Fibroblast of skin of back (primary cell): ENCODE measurements around the gene SPATA3.
"Not testable (repeated sequence)": the region's sequence is repeated elsewhere in the genome, so short reads cannot be mapped to it uniquely, and the experiment has no call there.

ENCODE experiments used
- DNase-seq: peaks from one replicate; pipeline ENCODE4 v3.0.0-alpha.2; 2013

The SPATA3 gene

GRCh38 chr2:230998882-230999281 is 3.0 kb downstream of the SPATA3 start:
- no peak for DNase-seq

DNA sequence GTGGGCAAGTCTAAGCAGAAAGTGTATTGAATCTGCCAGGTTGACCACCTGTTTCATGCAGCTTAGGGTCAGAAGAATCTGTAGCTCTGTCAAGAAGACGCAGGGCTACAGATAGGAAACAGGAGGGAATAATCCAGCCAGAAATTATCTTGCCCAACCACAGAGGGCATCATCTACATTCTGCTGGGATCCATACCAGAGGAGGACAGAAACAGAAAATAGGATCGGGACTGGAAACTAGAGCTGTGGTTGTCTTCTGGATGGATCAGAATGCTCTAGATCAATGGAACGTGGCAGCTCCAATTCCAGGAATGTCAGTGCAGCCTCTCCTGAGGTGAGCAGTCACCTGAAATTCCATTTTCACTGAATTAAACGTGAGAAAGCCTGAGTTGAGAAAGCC is 3.6 kb downstream of the SPATA3 start:
- no peak for DNase-seq

DNA sequence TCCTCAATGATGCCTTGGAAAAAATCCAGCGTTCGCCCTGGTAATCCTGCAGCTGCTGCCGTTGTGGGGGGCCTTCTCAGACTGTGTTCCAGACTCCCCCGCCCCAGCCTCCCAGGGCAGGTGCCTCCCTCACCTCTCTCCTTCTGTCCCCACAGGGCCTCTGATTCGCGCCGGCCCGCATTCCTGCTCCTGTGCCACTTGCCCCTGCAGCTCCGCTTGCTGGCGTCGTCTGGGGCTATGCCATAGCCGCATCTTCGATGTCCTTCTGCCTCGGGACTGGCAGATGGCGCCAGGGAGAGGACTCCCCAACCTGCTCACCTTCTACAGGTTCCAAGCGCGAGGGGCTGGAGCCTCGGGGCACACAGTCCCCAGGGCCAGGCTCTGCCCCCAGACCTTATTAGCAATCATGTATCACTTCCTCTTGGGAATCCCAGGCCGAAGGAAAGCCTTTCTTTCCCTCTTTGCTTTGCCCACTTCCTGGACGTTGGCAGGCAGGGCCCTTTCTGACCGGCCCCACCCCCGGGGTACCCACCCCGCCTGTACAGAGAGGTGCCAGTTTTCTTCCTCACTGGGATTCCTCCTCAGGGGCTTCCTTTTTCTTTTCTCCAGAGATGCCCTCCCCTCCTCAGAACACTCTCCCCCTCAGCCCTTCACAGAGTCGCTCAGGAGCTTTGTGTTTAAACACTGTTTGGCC is 4.4 kb downstream of the SPATA3 start:
- DNase-seq: no peak

DNA sequence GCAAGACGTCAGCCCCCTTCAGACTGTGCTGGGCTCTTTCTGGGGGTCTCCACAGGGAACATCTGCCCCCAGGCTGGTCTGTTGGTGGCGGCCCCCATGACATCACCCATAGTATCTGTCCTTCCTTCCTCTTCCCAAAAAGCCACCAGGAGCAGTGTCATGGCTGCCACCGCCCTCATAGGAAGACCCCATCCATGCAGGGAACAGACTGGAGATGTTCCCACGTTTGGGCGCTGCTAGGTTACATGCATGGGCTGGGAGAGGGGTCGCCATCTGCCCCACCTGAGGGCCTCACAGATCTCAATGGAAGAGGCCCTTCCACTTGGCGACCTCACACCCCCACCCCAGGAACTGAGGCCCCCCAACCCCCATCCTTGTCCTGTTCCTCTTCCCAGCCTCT is 5.1 kb downstream of the SPATA3 start:
- no peak for DNase-seq

- DNase-seq: no peak
These were observed 6.0 kb downstream of the SPATA3 start for GRCh38 chr2:231001921-231002320.

- no peak for DNase-seq
These were observed 6.7 kb downstream of the SPATA3 start for GRCh38 chr2:231002641-231003040.

DNA sequence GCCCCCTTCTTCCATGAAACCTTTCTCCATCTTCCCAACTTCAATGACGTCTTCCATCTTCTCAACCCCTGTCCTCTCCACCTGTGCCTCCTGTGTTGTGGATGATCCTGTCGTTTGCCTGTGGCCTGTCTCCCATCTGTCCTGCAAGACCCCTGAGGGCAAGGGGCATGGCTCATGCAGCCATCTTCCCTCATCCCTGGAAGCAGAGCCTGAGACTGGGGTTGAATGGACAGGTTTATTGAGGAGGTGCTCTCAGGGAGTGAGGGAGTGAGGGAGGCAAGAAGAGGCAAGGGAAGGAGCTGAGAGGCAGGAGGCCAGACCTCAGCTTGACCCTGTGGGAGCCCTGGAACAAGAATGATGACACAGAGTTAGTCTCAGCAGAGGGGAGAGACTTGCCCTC is 7.3 kb downstream of the SPATA3 start:
- DNase-seq: no peak

DNA sequence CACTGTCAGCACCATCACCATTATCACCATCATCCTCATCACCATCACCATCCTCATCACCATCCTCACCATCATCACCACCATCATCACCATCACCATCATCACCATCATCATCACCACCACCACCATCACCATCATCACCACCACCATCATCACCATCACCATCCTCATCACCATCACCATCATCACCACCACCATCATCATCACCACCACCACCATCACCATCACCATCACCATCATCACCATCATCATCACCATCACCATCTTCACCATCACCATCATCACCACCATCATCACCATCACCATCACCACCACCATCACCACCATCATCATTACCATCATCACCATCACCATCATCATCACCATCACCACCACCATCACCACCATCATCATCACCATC is 9.0 kb downstream of the SPATA3 start:
- DNase-seq: not testable (repeated sequence)

- DNase-seq: no peak
These were observed 11.6 kb downstream of the SPATA3 start for GRCh38 chr2:231007286-231008098.

DNA sequence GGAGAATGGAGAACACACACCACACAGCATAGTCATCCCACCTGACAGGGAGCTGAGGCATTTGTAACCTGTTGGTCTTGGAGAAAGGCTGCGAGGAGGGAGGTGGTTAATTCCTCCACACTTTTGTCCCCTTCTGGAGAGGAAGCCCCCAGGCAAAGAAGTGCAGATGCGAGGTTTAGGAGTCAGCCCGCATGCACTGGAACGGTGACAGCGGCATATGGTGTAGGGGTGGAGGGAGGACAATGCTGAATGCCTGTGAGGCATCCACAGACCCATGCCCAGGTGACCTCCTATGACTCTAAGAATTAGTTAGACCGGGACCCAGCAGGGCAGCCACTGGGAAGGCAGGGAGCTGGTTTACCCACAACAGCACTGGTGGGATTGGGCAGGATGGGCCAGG is 12.2 kb downstream of the SPATA3 start:
- DNase-seq: no peak

GRCh38 chr2:231009236-231009919 is 13.5 kb downstream of the SPATA3 start:
- no peak for DNase-seq

DNA sequence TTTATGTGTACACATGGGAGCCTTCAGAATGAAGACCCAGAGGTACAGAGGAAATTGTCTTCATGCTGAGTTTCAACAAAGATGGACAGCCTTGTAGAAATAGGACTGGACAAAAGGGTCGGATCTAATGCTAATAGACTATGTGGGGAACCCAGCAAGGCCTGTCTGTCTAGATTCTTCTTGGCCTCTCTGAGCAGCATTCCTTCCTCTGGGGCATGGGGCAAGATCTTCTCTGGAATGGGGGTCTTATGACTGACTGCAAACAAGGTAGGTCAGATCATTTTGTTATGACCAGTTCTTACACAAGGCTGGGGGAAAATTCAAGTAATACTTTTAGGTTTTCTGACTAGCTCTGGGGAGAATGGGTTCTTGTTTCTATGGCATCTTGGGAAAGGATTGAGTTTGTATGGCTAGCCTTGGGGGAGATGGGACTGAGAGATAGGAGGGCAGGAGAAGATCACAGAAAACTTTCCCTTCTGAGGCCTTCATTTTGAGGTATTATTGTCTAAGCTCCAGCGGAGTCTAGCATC is 14.3 kb downstream of the SPATA3 start:
- DNase-seq: no peak

GRCh38 chr2:231011526-231011925 is 15.6 kb downstream of the SPATA3 start:
- no peak for DNase-seq

GRCh38 chr2:231012463-231012862 is 16.5 kb downstream of the SPATA3 start:
- DNase-seq: no peak

GRCh38 chr2:231013820-231014219 is 17.9 kb downstream of the SPATA3 start:
- no peak for DNase-seq

DNA sequence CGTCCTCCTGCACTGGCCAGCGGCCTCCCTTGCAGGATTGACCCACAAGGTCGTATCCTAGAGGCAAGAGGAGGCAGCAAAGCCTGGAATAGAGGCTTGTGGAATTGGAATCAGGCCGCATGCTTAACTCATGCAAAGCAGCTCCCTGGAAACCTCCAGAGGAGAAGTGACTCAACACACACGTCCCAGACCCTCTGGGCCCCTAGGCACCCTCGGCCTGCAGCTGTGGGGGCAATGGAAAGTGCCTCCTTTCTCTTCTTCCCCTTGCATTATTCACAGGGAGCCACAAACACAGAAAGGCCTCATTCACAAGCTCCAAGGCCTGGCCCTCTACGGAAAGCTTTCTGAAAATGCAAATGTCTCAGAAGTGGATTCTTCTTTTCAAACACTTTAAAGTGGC is 19.6 kb downstream of the SPATA3 start:
- DNase-seq: no peak

GRCh38 chr2:231015926-231016325 is 20.0 kb downstream of the SPATA3 start:
- no peak for DNase-seq

DNA sequence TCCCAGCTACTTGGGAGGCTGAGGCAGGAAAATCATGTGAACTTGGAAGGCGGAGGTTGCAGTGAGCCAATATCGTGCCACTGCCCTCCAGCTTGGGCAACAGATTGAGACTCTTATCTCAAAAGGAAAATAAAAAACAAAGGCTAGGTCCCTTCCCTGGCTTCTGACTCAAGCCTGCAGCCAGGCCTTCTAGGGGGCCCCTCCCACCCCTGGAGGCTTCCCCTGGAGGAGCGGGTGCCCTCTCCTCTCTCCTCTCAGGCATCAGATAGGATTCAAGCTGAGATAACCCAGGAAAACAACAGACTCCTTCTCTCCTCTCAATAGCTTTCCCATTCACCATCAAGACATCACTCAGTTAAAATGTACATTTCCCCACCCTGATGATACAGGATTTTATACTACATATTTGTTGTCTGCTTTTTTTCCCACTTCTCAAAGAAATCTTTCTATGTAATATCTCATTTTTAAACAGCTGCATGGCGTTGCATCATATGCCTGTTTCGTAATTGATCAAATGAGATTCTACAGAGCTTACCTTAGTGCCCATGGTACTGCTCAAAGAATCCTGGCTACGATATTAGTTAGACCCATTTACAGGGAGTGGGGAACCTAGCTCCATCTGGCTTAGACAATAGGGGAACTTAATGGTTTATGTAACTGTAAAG is 20.8 kb downstream of the SPATA3 start:
- no peak for DNase-seq

DNA sequence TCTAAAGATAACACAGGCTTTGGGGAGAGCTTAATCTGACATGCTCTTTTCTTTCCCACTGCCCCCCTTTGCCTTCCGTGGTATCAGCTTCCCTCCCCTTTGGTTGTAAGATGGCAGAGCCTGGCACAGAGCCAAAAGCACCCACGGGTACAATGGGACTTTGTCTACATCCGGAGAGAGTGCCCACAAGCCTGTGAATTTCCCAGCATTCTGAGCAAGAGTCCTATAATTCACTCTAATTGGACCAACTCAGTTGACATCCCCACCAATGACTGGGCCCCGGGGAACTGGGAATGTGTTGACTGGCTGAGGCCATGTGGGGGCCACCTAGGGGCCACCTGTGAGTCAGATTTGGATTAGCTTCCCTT is 21.3 kb downstream of the SPATA3 start:
- no peak for DNase-seq

DNA sequence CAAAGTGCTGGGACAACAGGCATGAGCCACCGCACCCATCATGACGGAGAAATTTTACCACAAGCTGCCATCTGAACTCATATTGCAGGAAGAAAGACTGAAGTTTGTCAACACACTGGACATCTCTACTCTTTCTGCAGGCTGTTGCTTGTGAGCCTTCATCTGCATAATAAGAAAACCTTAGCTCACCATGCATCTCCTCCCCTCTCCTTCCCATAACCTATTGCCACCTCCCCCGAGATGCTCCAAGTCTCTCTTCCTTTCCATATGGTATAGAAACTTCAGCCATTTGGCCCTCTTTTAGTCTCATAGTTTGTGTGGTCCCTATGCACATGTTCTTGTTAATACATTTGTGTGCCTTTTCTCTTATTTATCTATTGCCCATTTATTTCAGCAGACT is 22.3 kb downstream of the SPATA3 start:
- no peak for DNase-seq

DNA sequence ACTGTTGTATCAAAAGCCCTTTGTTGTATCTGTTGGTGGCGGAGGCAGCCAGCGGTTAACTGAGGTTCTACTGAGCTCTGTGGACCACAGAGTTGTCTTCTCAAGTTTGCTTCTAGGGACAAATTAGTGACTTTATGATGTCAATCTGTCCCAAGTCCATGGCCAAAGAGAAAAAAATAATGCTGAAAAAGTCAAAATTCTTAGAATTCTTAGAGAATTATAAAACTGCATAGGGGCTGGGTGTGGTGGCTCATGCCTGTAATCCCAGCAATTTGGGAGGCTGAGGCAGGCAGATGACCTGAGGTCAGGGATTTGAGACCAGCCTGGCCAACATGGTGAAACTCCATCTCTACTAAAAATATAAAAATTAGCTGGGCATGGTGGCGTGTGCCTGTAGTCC is 29.1 kb downstream of the SPATA3 start:
- not testable (repeated sequence) for DNase-seq

- DNase-seq: no peak
These were observed 33.0 kb downstream of the SPATA3 start for GRCh38 chr2:231028889-231029288.

- no peak for DNase-seq
These were observed 33.6 kb downstream of the SPATA3 start for GRCh38 chr2:231029563-231029962.
